ENCODE results near the gene ARHGAP15.
A peak's percentile ranks its signal among the peaks of the same experiment; 100 is the strongest.
"Not testable (repeated sequence)": the region's sequence is repeated elsewhere in the genome, so short reads cannot be mapped to it uniquely, and the experiment has no call there.

Gene ARHGAP15

GRCh38 chr2:143128681-143129580, at the start of gene ARHGAP15:
Gene ARHGAP15 (plus strand): TSS chr2:143129419.
- DNase-seq (ENCODE audit: low spot score) = peak; percentile 84

DNA sequence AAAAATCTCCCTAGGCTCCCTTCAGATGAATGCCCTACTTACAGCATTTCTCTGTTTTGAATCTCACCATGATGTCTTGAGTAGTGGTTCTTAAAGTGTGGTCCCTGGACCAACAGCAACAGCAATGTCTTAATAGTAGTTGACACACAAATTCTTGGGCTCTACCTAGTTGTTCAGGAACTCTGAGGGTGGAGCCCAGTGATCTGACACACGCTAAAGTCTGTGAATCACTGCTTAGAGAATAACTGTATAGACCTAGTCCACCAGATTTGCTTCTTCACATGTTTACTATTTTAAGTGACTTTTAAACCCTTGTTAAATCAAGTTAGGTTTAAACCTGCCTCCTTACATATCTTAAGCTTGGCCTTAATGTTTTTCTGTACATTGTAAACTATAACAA, 47.6 kb upstream of the ARHGAP15 start:
- no peak for DNase-seq (ENCODE audit: low spot score)

- DNase-seq (ENCODE audit: low spot score) = peak; percentile 43
Measured at GRCh38 chr2:143083636-143084035, 45.6 kb upstream of the ARHGAP15 start.

DNA sequence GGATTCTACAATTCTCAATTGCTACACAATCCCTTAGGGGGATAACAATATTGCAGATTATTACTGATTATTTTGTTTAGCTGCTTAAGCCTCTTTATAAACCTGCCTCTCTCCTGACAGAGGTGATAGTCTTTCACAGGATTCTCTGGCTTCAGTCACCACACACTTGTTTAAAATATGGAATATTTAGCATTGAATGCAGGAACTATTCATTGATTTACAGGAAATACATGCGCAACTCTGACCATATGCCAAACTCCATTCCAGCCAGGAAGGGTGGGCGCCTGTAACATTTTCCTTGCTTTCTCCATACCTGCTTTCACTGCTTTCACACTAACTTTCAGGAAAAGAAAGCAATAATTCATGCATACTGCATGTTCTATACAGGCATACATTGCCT, 44.8 kb upstream of the ARHGAP15 start:
- no peak for DNase-seq (ENCODE audit: low spot score)

GRCh38 chr2:143085125-143085784, 44.0 kb upstream of the ARHGAP15 start:
- DNase-seq (ENCODE audit: low spot score) = no peak

- DNase-seq (ENCODE audit: low spot score) = no peak
Measured at GRCh38 chr2:143087033-143087432, 42.2 kb upstream of the ARHGAP15 start.

- DNase-seq (ENCODE audit: low spot score) = no peak
Measured at GRCh38 chr2:143088388-143088787, 40.8 kb upstream of the ARHGAP15 start.

- not testable (repeated sequence) for DNase-seq (ENCODE audit: low spot score)
Measured at GRCh38 chr2:143089520-143089919, 39.7 kb upstream of the ARHGAP15 start.

GRCh38 chr2:143110758-143111428, 18.3 kb upstream of the ARHGAP15 start:
- peak; percentile 74 for DNase-seq (ENCODE audit: low spot score)

DNA sequence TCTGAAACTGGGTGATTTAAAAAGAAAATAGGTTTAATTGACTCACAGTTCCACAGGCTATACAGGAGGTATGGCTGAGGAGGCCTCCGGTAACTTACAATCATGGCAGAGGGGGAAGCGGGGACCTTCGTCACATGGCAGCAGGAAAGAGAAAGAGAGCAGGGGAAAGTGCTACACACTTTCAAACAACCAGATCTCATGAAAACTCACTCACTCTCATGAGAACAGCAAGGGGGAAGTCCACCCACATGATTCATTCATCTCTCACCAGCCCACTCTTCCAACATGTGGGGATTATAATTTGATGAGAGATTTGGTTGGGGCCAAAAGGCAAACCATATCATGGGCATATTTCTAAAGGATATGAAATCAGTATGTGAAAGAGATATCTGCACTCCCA, 12.0 kb upstream of the ARHGAP15 start:
- DNase-seq (ENCODE audit: low spot score) = no peak

DNA sequence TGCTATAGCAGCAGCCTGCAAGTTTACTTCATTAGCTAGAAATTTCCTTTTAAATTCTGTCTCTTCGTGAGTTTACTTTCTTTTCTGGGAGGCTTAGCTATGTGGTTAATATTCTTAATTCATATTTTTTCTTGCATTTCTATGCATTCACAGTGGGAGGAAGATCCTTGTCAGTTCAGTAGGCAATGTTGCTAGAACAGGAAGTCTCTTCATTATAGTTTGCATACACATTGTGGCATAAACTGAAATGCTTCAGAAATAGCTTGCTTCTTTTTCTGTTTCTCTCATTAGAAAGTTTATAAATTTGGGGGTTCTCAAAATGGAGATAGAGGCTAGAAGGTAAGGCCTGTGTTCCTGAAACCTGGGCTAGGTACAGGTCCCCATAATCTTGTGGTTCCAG, 8.1 kb upstream of the ARHGAP15 start:
- DNase-seq (ENCODE audit: low spot score) = no peak

GRCh38 chr2:143121957-143122356, 7.3 kb upstream of the ARHGAP15 start:
- no peak for DNase-seq (ENCODE audit: low spot score)

DNA sequence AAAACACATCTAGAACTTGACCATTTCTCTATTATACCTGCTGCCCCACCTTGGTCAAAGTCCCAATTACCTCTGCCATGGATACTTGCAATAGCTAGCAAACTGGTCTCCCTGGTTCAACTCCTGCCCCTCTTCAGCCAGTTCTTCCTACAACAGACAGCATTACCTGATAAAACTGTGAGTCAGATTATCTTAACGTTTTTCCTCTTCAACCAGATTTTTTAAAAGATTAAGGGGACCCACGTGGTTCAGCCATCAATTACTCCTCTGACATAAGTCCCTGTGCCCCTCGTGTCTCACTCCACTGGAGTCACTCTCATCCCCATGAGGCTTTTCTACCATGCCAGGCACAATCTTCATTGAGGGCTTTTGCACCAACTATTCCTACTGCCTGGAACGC, 5.3 kb upstream of the ARHGAP15 start:
- peak; percentile 21 for DNase-seq (ENCODE audit: low spot score)

DNA sequence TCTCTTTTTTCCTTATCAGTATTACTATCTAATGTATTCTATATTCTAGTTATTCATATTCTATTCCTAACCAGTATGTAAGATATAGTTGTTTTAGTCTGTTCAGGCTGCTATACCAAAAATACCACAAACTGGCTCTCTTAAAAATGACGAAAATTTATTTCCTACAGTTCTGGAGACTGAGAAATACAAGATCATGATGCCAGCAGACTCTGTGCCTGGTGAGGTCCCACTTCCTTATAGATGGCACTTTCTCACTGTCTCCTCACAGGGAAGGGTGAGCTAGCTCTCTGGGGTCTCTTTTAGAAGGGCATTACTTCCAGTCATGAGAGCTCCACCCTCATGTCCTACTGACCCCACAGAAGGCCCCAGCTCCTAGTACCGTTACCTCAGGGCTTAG, 4.8 kb upstream of the ARHGAP15 start:
- DNase-seq (ENCODE audit: low spot score) = no peak

GRCh38 chr2:143125717-143126116, 3.5 kb upstream of the ARHGAP15 start:
- no peak for DNase-seq (ENCODE audit: low spot score)

- DNase-seq (ENCODE audit: low spot score) = no peak
Measured at GRCh38 chr2:143132355-143132754, 3.1 kb downstream of the ARHGAP15 start.

GRCh38 chr2:143133783-143134182, 4.6 kb downstream of the ARHGAP15 start:
- no peak for DNase-seq (ENCODE audit: low spot score)

- no peak for DNase-seq (ENCODE audit: low spot score)
Measured at GRCh38 chr2:143138292-143138691, 9.1 kb downstream of the ARHGAP15 start.

DNA sequence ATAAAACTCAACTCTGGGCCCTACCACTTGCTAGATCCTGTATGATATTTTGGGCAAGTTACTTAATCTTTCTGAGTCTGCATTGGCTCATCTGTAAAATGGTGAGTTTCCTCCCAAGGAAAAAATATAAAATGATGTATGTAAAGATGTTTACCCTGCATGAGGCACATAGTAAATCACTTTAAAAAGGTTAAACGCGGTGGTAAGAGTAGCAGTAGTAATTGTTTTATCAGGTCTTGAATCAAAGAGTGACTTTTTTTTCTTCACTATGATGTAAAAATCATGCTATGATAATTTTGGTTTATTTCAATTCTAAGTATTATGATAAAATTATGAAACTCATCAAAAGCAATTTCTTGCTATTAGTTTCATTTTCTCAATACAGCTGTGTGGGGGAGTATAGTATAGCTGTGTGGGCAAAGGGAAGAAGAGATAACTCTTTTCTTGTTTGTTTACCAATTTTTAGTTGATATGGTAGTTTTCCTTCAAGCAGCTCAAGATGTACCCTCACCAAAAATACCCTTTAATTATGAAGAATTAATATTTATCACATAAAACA, 10.7 kb downstream of the ARHGAP15 start:
- DNase-seq (ENCODE audit: low spot score) = peak; percentile 35

- no peak for DNase-seq (ENCODE audit: low spot score)
Measured at GRCh38 chr2:143140864-143141661, 11.8 kb downstream of the ARHGAP15 start.

DNA sequence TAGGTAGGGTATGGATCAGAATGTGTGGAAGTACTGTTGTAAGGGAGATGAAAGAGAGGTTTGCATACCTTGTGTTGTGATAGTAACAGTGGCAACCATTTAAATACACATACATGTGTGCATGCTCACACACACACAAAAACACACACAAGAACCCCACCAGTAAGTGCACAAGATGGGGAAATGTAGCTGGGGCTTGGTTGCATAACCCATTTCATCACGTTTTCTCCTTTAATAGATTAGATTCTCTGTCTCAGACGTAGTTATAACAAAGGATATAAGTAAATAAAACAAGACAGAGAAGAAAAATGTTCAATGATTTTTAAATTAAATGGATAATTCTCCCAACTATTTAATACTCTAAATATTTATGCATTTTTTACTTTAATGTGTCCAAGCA, 13.4 kb downstream of the ARHGAP15 start:
- DNase-seq (ENCODE audit: low spot score) = no peak

All from CD4-positive, alpha-beta T cell treated with Interleukin-15 for 4 hours (primary cell).